HG02623 (cell line): ENCODE data around the gene CFH.
"Not testable (repeated sequence)": the region's sequence is repeated elsewhere in the genome, so short reads cannot be mapped to it uniquely, and the experiment has no call there.

Experiments
- ATAC-seq: cut with Tn5 transposase; IDR thresholded peaks from one replicate; pipeline ENCODE4 v1.9.1; 2021; ENCODE audit warnings: moderate library complexity; ENCODE audit not compliant: unreplicated experiment

The CFH gene

DNA sequence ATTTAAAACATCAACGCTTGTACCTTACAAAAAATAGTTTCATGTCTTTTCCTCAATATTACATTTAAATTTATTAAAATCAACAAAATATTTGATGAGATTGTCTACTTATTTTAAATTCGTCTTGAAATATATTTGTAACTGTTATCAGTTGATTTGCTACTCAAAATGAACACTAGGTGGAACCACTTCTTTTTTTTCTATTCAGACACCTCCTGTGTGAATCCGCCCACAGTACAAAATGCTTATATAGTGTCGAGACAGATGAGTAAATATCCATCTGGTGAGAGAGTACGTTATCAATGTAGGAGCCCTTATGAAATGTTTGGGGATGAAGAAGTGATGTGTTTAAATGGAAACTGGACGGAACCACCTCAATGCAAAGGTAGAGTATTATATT lies 91.4 kb downstream of the CFH start:
- peak; percentile 93 for ATAC-seq

DNA sequence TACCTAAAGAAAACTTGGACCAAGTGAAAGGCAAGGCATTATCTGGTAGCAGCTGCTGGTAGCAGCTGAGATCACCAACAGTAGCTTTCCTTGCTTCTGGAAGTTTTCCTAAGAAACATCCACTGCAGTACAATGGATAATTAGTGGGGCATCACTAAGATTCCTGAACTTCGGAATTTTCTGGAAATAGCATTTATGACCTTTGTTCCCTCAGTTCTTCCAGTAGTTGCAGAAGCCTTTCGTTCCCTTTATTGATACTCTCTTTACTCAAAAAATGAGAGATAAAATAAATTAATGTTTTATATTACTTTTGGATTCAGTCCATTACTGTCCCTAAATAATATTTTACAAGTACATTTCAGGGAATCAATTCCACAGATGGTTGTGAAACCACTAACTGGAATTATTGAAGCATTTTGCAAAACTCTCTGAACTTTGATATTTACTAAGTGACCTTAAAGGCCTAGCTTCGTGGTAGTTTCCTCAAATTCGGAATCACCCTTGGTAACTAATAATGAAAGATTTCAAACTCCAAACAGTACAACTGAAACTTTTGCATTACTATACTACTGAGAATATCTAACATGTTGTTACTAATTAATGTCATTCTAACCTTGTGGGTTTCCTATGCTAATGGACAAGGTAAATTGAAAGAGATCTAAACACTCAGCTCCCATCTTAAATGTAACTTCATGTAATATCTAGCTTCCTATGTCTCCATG lies 113.3 kb downstream of the CFH start:
- not testable (repeated sequence) for ATAC-seq

DNA sequence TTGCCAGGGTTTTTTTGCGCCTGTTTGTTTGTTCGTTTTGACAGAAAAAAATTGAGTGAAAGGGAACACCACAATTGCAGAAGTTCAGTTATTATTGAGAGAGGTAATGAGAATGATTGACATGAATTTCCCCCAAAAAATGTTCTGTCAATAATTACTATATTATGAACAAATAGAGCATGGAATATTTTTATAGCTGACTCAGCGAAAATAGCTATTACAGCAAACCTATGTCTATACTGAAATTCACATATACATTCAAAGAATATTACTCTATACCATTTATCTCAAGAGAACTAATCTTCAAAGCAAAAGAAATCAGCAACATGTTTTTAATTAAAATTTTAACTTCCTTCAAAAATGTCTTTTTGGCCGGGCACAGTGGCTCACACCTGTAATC lies 118.0 kb downstream of the CFH start:
- ATAC-seq = not testable (repeated sequence)

DNA sequence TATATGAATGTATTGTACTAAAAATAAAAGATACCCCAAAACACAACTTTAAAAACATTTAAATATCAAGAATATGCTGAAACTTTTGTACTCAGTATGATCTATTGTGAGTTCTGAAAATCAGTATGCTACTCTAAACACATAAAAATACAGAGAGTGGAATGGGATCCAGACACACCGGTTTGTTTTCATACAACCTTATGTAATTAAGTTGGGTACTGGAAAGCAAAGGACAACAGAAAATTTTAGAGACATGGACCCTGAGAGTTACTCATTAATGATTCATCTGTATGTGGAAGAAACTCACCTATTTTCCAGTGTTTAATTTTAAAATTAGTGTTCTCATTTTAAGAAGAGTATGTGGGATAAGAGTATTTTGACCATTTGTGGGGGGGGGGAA lies 121.9 kb downstream of the CFH start:
- ATAC-seq = no peak

DNA sequence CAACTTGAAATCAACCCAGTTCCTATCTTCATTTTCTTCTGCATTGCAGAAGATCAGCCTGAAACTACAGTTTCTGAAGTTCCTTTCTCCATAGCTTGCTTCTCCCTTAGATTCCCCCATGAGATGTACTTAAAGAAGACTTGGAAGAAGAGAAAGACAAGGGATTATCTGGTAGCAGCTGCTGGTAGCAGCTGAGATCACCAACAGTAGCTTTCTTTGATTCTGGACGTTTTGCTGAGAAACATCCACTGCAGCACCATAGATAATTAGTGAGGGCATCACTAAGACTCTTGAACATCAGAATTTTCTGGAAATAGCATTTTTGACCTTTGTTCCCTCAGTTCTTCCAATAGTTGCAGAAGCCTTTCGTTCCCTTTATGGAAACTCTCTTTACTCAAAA lies 122.3 kb downstream of the CFH start:
- ATAC-seq = no peak

DNA sequence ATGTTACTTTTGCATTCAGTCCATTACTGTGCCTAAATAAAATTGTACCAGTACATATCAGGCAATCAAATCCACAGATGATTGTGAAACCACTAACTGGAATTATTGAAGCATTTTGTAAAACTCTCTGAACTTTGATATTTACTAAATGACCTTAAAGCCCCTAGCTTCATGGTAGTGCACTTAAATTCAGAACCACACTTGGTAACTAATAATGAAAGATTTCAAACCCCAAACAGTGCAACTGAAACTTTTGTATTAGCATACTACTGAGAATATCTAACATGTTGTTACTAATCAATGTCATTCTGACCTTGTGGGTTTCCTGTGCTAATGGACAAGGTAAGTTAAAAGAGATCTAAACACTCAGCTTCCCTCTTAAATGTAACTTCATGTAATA lies 122.8 kb downstream of the CFH start, which contains the start of gene CFHR3:
CFHR3 (plus strand) TSS at position 238 of the 400 bp plus-strand sequence; CDS start at position 285, 47 bp downstream.
- ATAC-seq = peak; percentile 83

DNA sequence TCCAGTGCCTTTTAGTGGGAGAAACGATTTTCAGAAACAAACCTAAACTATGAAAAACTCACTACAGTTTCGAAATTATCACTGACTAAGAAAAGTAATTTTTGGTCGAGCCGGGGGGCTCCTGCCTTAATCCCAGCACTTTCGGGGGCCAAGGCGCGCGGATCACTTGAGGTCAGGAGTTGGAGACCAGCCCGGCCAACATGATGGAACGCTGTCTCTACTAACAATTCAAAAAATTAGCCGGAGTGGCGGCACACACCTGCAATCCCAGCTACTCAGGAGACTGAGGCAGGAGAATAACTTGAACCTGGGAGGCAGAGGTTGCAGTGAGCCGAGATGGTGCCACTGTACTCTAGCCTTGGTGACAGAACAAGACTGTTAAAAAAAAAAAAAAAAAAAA lies 125.8 kb downstream of the CFH start:
- no peak for ATAC-seq

DNA sequence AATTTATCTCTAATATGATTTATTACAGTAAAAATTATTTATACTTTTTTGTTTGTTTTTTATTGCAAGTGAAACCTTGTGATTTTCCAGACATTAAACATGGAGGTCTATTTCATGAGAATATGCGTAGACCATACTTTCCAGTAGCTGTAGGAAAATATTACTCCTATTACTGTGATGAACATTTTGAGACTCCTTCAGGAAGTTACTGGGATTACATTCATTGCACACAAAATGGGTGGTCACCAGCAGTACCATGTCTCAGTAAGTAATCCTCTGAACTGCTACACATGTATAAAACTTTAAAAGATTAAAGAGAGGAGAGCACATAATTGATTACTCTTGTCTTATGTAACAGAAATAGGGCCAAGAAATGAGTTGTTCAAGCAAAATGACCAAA lies 127.2 kb downstream of the CFH start:
- no peak for ATAC-seq

DNA sequence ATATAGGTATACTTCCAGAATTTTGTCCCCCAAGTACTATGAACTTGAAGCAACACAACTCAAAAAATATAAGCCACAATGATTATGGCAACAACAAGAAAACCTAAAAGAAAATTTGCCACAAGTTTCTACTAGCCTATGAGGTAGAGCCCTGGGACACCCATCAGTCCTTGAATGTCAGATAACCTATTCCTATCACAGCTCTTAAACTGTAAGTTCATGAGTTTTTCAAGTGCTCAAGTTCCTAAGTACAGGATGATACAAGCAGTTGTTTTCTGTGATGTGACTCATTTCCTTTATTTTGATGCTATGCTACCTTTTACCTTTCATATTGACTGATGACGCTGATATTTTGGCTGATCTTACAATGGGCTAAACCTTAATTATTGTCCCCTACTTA lies 139.4 kb downstream of the CFH start:
- ATAC-seq = not testable (repeated sequence)

DNA sequence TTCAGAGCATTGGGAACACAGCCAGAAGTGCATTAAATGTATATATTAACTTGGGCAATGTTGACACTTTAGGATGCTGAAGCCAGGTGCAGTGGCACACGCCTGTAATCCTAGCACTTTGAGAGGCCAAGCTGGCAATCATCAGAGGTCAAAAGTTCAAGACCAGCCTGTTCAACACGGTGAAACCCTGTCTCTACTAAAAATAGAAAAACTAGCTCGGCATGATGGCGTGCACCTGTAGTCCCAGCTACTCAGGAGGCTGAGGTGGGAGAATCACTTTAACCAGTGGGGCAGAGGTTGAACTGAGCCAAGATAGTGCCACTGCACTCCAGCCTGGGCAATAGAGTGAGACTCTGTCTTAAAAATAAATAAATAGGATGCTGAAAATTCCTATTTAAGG lies 142.3 kb downstream of the CFH start:
- ATAC-seq = not testable (repeated sequence)
